HEK293 (cell line): ENCODE results near the gene ARL16.

ENCODE experiments used
- CTCF ChIA-PET: fragments of 350-600 bp; formaldehyde crosslinking; extraction: SDS; loops from one replicate; lab custom pipeline; 2021; ENCODE audit warnings: antibody characterized with exemption; lab: Yijun Ruan, JAX
- POLR2A ChIA-PET: fragments of 300-600 bp; formaldehyde crosslinking; extraction: SDS; loops from one replicate; lab custom pipeline; 2020; ENCODE audit warnings: antibody characterized with exemption, inconsistent platforms; lab: Yijun Ruan, JAX
- H3K27ac ChIP-seq: fragments of 200-500 bp; sonication (Bioruptor generic); 2 replicates; pipeline ENCODE4 v1.5.1; 2014; ENCODE audit warnings: low read depth, low read length, control low read depth, inconsistent platforms; ENCODE audit errors: extremely low read depth
- H3K36me3 ChIP-seq, 2 experiments: fragments of 200-500 bp in 1 of 2; sonication (Bioruptor generic) in 1 of 2; 1 replicate in 1 of 2; 2 replicates in 1 of 2; pipeline ENCODE4 v1.5.1; 2014 to 2017; ENCODE audit warnings: inconsistent platforms in 2 of 2, low read length in 2 of 2; ENCODE audit not compliant: control insufficient read depth in 2 of 2, insufficient read depth in 1 of 2
- H3K4me1 ChIP-seq: fragments of 200-500 bp; sonication (Bioruptor generic); 2 replicates; pipeline ENCODE4 v1.5.1; 2014; ENCODE audit warnings: mild to moderate bottlenecking, low read length, inconsistent platforms; ENCODE audit not compliant: control insufficient read depth, insufficient read depth
- H3K4me3 ChIP-seq: 2 replicates; pipeline ENCODE4 v1.5.1; 2011; ENCODE audit warnings: low read depth, mild to moderate bottlenecking, control low read depth, low read length, moderate library complexity
- H3K9me3 ChIP-seq: fragments of 200-500 bp; sonication (Bioruptor generic); 2 replicates; pipeline ENCODE4 v1.5.1; 2014; ENCODE audit warnings: low read depth, low read length, inconsistent platforms; ENCODE audit not compliant: control insufficient read depth, insufficient read depth
- BCL11A ChIP-seq: fragments of 450-650 bp; formaldehyde crosslinking; IDR thresholded peaks from 2 replicates; pipeline ENCODE4 v1.5.1; 2016; ENCODE audit warnings: low read depth, missing biosample characterization, missing genetic modification characterization
- MYNN ChIP-seq: fragments of 450-650 bp; formaldehyde crosslinking; IDR thresholded peaks from 2 replicates; pipeline ENCODE4 v1.5.1; 2016; ENCODE audit warnings: missing biosample characterization, missing genetic modification characterization, borderline replicate concordance
- OSR2 ChIP-seq: fragments of 450-650 bp; formaldehyde crosslinking; IDR thresholded peaks from 2 replicates; pipeline ENCODE4 v1.5.1; 2016; ENCODE audit warnings: missing biosample characterization, missing genetic modification characterization
- RBAK ChIP-seq: fragments of 450-650 bp; formaldehyde crosslinking; IDR thresholded peaks from 2 replicates; pipeline ENCODE4 v1.5.1; 2016; ENCODE audit warnings: missing biosample characterization, missing genetic modification characterization
- ZBTB21 ChIP-seq: fragments of 450-650 bp; formaldehyde crosslinking; IDR thresholded peaks from 2 replicates; pipeline ENCODE4 v1.5.1; 2017; ENCODE audit warnings: missing biosample characterization, missing genetic modification characterization
- ZBTB26 ChIP-seq: fragments of 450-650 bp; formaldehyde crosslinking; optimal IDR thresholded peaks from 2 replicates; pipeline ENCODE3; 2016; ENCODE audit warnings: missing biosample characterization, mild to moderate bottlenecking, missing genetic modification characterization
- ZBTB44 ChIP-seq: fragments of 450-650 bp; IDR thresholded peaks from 2 replicates; pipeline ENCODE4 v1.5.1; 2018; ENCODE audit warnings: missing biosample characterization, mild to moderate bottlenecking, missing genetic modification characterization
- ZFHX2 ChIP-seq: fragments of 450-650 bp; formaldehyde crosslinking; conservative IDR thresholded peaks from 2 replicates; pipeline ENCODE4 v1.5.1; 2016; ENCODE audit warnings: missing biosample characterization, missing genetic modification characterization
- ZFP41 ChIP-seq: fragments of 450-650 bp; formaldehyde crosslinking; IDR thresholded peaks from 2 replicates; pipeline ENCODE4 v1.5.1; 2016; ENCODE audit warnings: missing biosample characterization, missing genetic modification characterization, borderline replicate concordance
- ZNF112 ChIP-seq: fragments of 450-650 bp; formaldehyde crosslinking; IDR thresholded peaks from 2 replicates; pipeline ENCODE4 v1.5.0; 2017; ENCODE audit warnings: missing biosample characterization, missing genetic modification characterization
- ZNF132 ChIP-seq: fragments of 450-650 bp; formaldehyde crosslinking; IDR thresholded peaks from 2 replicates; pipeline ENCODE4 v1.5.1; 2017; ENCODE audit warnings: missing biosample characterization, missing genetic modification characterization, borderline replicate concordance
- ZNF16 ChIP-seq: fragments of 450-650 bp; formaldehyde crosslinking; IDR thresholded peaks from 2 replicates; pipeline ENCODE4 v1.5.1; 2016; ENCODE audit warnings: low read depth, missing biosample characterization, missing genetic modification characterization
- ZNF214 ChIP-seq: fragments of 450-650 bp; formaldehyde crosslinking; IDR thresholded peaks from 2 replicates; pipeline ENCODE4 v1.5.1; 2017; ENCODE audit warnings: missing biosample characterization, mild to moderate bottlenecking, missing genetic modification characterization, borderline replicate concordance
- ZNF23 ChIP-seq: fragments of 450-650 bp; formaldehyde crosslinking; IDR thresholded peaks from 2 replicates; pipeline ENCODE4 v1.5.1; 2016; ENCODE audit warnings: missing biosample characterization, missing genetic modification characterization, borderline replicate concordance
- ZNF341 ChIP-seq: fragments of 450-650 bp; formaldehyde crosslinking; IDR thresholded peaks from 2 replicates; pipeline ENCODE4; 2016; ENCODE audit warnings: low read depth, missing biosample characterization, missing genetic modification characterization
- ZNF391 ChIP-seq: fragments of 450-650 bp; formaldehyde crosslinking; IDR thresholded peaks from 2 replicates; pipeline ENCODE4 v1.5.1; 2016; ENCODE audit warnings: low read depth, missing biosample characterization, missing genetic modification characterization, borderline replicate concordance
- ZNF488 ChIP-seq: fragments of 450-650 bp; formaldehyde crosslinking; IDR thresholded peaks from 2 replicates; pipeline ENCODE4 v1.5.1; 2016; ENCODE audit warnings: missing biosample characterization, missing genetic modification characterization
- ZNF747 ChIP-seq: fragments of 450-650 bp; formaldehyde crosslinking; IDR thresholded peaks from 2 replicates; pipeline ENCODE4 v1.5.1; 2016; ENCODE audit warnings: missing biosample characterization, missing genetic modification characterization
- ZNF843 ChIP-seq: fragments of 450-650 bp; formaldehyde crosslinking; IDR thresholded peaks from 2 replicates; pipeline ENCODE4 v1.5.1; 2016; ENCODE audit warnings: missing biosample characterization, missing genetic modification characterization
- TF ChIP-seq, protein P1 (sequence below): fragments of 450-650 bp; formaldehyde crosslinking; IDR thresholded peaks from 2 replicates; pipeline ENCODE4 v1.5.1; 2016; ENCODE audit warnings: missing biosample characterization, missing genetic modification characterization
- TF ChIP-seq, protein P2 (sequence below): fragments of 450-650 bp; formaldehyde crosslinking; IDR thresholded peaks from 2 replicates; pipeline ENCODE4 v1.5.1; 2016; ENCODE audit warnings: missing biosample characterization, missing genetic modification characterization
- TF ChIP-seq, protein P3 (sequence below): fragments of 450-650 bp; formaldehyde crosslinking; IDR thresholded peaks from 2 replicates; pipeline ENCODE4 v1.5.1; 2016; ENCODE audit warnings: missing biosample characterization, missing genetic modification characterization

ARL16 gene

GRCh38 chr17:81707725-81708646, 24.4 kb upstream of the ARL16 start (continued):
- TF ChIP-seq ZNF112, result no peak
- 0 out of 2 replicates have a peak, but pooled peaks have one; percentile 10 for TF ChIP-seq ZNF341
- TF ChIP-seq ZNF16, result no peak
- TF ChIP-seq, protein P1, sequence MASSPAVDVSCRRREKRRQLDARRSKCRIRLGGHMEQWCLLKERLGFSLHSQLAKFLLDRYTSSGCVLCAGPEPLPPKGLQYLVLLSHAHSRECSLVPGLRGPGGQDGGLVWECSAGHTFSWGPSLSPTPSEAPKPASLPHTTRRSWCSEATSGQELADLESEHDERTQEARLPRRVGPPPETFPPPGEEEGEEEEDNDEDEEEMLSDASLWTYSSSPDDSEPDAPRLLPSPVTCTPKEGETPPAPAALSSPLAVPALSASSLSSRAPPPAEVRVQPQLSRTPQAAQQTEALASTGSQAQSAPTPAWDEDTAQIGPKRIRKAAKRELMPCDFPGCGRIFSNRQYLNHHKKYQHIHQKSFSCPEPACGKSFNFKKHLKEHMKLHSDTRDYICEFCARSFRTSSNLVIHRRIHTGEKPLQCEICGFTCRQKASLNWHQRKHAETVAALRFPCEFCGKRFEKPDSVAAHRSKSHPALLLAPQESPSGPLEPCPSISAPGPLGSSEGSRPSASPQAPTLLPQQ, result peak; percentile 76

DNA sequence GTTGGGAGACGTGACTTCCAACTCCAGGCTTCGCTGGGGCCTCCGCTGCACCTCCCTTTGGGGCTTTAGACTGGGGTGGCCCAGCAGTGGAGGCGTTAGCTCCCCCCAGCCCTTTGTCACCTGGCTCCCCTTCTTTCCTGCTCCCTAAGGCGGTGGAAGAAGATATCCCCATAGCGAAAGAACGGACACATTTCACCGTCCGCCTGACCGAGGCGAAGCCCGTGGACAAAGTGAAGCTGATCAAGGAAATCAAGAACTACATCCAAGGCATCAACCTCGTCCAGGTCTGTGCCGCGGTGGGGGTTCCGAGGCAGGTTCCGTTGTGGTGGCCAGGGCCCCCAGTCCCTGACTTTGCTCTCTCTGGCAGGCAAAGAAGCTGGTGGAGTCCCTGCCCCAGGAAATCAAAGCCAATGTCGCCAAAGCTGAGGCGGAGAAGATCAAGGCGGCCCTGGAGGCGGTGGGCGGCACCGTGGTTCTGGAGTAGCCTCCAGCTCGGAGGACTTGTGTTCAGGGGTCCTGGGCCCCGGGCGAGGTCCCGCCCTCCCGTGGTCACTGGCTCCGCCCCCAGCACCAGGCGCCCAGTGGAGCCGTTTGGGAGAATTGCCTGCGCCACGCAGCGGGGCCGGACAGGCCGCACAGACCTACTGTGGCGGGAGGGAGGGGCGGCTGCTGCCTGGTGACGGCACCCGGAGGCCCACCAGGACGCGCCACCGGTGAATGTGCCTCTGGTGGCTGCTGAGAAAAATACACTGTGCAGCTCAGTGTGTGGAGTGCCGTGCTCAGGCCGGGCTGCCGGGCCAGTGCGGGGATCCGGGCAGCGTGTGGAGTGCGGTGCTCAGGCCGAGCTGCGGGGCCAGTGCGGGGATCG, 23.4 kb upstream of the ARL16 start:
- TF ChIP-seq OSR2, result no peak
- no peak for TF ChIP-seq ZFHX2 (tag by site-specific recombination)
- no peak for TF ChIP-seq ZNF391 (tag by site-specific recombination)
- no peak for TF ChIP-seq ZNF23 (tag by site-specific recombination)
- no peak for TF ChIP-seq ZNF214 (tag by site-specific recombination)
- TF ChIP-seq, protein P2, sequence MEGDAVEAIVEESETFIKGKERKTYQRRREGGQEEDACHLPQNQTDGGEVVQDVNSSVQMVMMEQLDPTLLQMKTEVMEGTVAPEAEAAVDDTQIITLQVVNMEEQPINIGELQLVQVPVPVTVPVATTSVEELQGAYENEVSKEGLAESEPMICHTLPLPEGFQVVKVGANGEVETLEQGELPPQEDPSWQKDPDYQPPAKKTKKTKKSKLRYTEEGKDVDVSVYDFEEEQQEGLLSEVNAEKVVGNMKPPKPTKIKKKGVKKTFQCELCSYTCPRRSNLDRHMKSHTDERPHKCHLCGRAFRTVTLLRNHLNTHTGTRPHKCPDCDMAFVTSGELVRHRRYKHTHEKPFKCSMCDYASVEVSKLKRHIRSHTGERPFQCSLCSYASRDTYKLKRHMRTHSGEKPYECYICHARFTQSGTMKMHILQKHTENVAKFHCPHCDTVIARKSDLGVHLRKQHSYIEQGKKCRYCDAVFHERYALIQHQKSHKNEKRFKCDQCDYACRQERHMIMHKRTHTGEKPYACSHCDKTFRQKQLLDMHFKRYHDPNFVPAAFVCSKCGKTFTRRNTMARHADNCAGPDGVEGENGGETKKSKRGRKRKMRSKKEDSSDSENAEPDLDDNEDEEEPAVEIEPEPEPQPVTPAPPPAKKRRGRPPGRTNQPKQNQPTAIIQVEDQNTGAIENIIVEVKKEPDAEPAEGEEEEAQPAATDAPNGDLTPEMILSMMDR, result no peak
- TF ChIP-seq ZFP41 (tag by site-specific recombination), result no peak
- TF ChIP-seq RBAK (tag by site-specific recombination), result no peak
- no peak for TF ChIP-seq ZBTB26 (tag by site-specific recombination)
- TF ChIP-seq, protein P3, sequence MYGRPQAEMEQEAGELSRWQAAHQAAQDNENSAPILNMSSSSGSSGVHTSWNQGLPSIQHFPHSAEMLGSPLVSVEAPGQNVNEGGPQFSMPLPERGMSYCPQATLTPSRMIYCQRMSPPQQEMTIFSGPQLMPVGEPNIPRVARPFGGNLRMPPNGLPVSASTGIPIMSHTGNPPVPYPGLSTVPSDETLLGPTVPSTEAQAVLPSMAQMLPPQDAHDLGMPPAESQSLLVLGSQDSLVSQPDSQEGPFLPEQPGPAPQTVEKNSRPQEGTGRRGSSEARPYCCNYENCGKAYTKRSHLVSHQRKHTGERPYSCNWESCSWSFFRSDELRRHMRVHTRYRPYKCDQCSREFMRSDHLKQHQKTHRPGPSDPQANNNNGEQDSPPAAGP (tag by site-specific recombination), result no peak
- no peak for TF ChIP-seq ZNF132
- TF ChIP-seq MYNN (tag by site-specific recombination), result no peak
- TF ChIP-seq ZNF488 (tag by site-specific recombination), result no peak
- no peak for TF ChIP-seq BCL11A (tag by site-specific recombination)
- no peak for TF ChIP-seq ZBTB21 (tag by site-specific recombination)
- no peak for TF ChIP-seq ZBTB44
- TF ChIP-seq ZNF747, result no peak
- TF ChIP-seq ZNF843, result no peak
- TF ChIP-seq, all 188 proteins: peak for 0
- ChIA-PET POLR2A (interaction anchor here (1.0 to 1.8 kb wide), 4 partner anchors 19 to 126 kb away, joined by 3 to 7 read pairs (median 4); partner anchors contain the start of genes ARL16, CCDC137, HGS and MCRIP1), CTCF (interaction anchor here (0.6 kb wide), 1 partner anchor 148 kb away, joined by 4 read pairs; no protein-coding TSS in a partner anchor)
- peaks cover 6% of the 10 kb centered on the region; the same call in 1 of the 2 replicates for H3K4me1 ChIP-seq
- peaks cover 19 to 55% of the 10 kb centered on the region in 2 experiments for H3K36me3 ChIP-seq
- no peak overlapping the region for H3K4me3 ChIP-seq
- peak overlapping the region; percentile 17; the same call in 1 of the 2 replicates for H3K27ac ChIP-seq
- H3K9me3 ChIP-seq, result no peaks in the 10 kb centered on the region
